H1 (cell line): ENCODE measurements around the gene OSBP2. TPM values are rescaled to one million over a fixed set of nuclear protein-coding genes. Genes with fewer than 3 reads are reported as not detected.

Source experiments
- CTCF ChIA-PET: fragments of 300-600 bp; sonication (Branson Sonifier 250); formaldehyde crosslinking; loops from one replicate; lab custom pipeline; 2021; ENCODE audit not compliant: partially characterized antibody; lab: Charles Lee
- POLR2A ChIA-PET: fragments of 300-600 bp; sonication (Branson Sonifier 250); formaldehyde crosslinking; loops from one replicate; lab custom pipeline; 2021; ENCODE audit warnings: inconsistent platforms; ENCODE audit not compliant: partially characterized antibody; lab: Charles Lee
- DNase-seq, 2 experiments: peaks; one replicate each; pipeline versions ENCODE4 v3.0.0 to v3.0.0-alpha.2; 2010 to 2022; ENCODE audit warnings: low spot score in 2 of 2, low read depth in 1 of 2, mixed read lengths in 1 of 2
- FAIRE-seq: peaks from 2 replicates; lab custom pipeline; 2011; peaks lifted over from hg19 to GRCh38; lab: Jason Lieb, UNC
- H2AFZ ChIP-seq: 2 replicates; pipeline ENCODE4 v1.8.1; 2012; ENCODE audit warnings: low read length, inconsistent platforms
- H2AK5ac ChIP-seq: 2 replicates; pipeline ENCODE4 v1.6.1; 2013; ENCODE audit warnings: low read depth, low read length
- H2BK120ac ChIP-seq: replicated peaks from 2 replicates; pipeline ENCODE3; 2013; ENCODE audit warnings: low read depth, low read length, inconsistent platforms
- H2BK12ac ChIP-seq: 2 replicates; pipeline ENCODE4 v1.6.1; 2013; ENCODE audit warnings: low read depth, low read length
- H2BK15ac ChIP-seq: 2 replicates; pipeline ENCODE4 v1.6.1; 2013; ENCODE audit warnings: low read length
- H2BK20ac ChIP-seq: 2 replicates; pipeline ENCODE4 v1.6.1; 2013; ENCODE audit warnings: low read length
- H2BK5ac ChIP-seq: 2 replicates; pipeline ENCODE4 v1.6.1; 2013; ENCODE audit warnings: low read depth, low read length
- H3K14ac ChIP-seq: 2 replicates; pipeline ENCODE4 v1.6.1; 2013; ENCODE audit warnings: inconsistent platforms; ENCODE audit not compliant: insufficient read length
- H3K18ac ChIP-seq: 2 replicates; pipeline ENCODE4 v1.6.1; 2013; ENCODE audit warnings: low read length; ENCODE audit errors: extremely low read depth
- H3K23ac ChIP-seq: 2 replicates; pipeline ENCODE4 v1.6.1; 2013; ENCODE audit warnings: inconsistent platforms; ENCODE audit not compliant: insufficient read length
- H3K23me2 ChIP-seq: 2 replicates; pipeline ENCODE4 v1.6.1; 2013; ENCODE audit warnings: low read depth, low read length
- H3K27ac ChIP-seq: 2 replicates; pipeline ENCODE4 v1.6.1; 2011; ENCODE audit warnings: low read depth, low read length, inconsistent platforms
- H3K27me3 ChIP-seq, 4 experiments: replicated peaks in 1 of 4; 1 replicate in 1 of 4; 2 replicates in 3 of 4; pipeline versions ENCODE4 v1.6.1 to v1.8.1; 2011 to 2013; ENCODE audit warnings: low read length in 3 of 4, mild to moderate bottlenecking in 3 of 4, inconsistent platforms in 2 of 4, mixed read lengths in 2 of 4, moderate library complexity in 1 of 4; ENCODE audit not compliant: control insufficient read depth in 3 of 4, insufficient read depth in 3 of 4; ENCODE audit errors: extremely low read depth in 1 of 4
- H3K36me3 ChIP-seq, 4 experiments: 2 replicates each; pipeline versions ENCODE4 v1.6.1 to v1.8.1; 2011 to 2013; ENCODE audit warnings: mild to moderate bottlenecking in 4 of 4, low read length in 3 of 4, moderate library complexity in 2 of 4, control low read depth in 1 of 4, inconsistent platforms in 1 of 4; ENCODE audit not compliant: insufficient read depth in 4 of 4, control insufficient read depth in 2 of 4
- H3K4ac ChIP-seq: replicated peaks from 2 replicates; pipeline ENCODE3; 2013; ENCODE audit warnings: low read length, low read depth, mixed read lengths, inconsistent platforms; ENCODE audit not compliant: insufficient read length
- H3K4me1 ChIP-seq, 4 experiments: replicated peaks in 1 of 4; 1 replicate in 1 of 4; 2 replicates in 3 of 4; pipeline versions ENCODE4 v1.6.1 to v1.8.1; 2011 to 2013; ENCODE audit warnings: low read length in 3 of 4, inconsistent platforms in 2 of 4, mixed read lengths in 1 of 4; ENCODE audit not compliant: insufficient read depth in 4 of 4, control insufficient read depth in 3 of 4
- H3K4me2 ChIP-seq, 2 experiments: 2 replicates each; pipeline versions ENCODE4 v1.6.1 to v1.8.1; 2011 to 2013; ENCODE audit warnings: low read depth in 2 of 2, low read length in 2 of 2, control low read depth in 1 of 2, inconsistent platforms in 1 of 2, mild to moderate bottlenecking in 1 of 2; ENCODE audit not compliant: insufficient read depth in 1 of 2
- H3K4me3 ChIP-seq, 4 experiments: fragments of 200-600, 300-600 bp in 1 of 4; sonication (generic), shearing (Covaris generic), sonication (Bioruptor Twin) in 1 of 4; 2 replicates each; pipeline versions ENCODE4 v1.5.1 to v1.8.1; 2011 to 2016; ENCODE audit warnings: low read length in 4 of 4, low read depth in 3 of 4, control low read depth in 2 of 4, inconsistent platforms in 2 of 4, mild to moderate bottlenecking in 2 of 4, mixed read lengths in 1 of 4, moderate library complexity in 1 of 4; ENCODE audit not compliant: insufficient read depth in 2 of 4; ENCODE audit errors: extremely low read depth in 1 of 4
- H3K56ac ChIP-seq: replicated peaks from 2 replicates; pipeline ENCODE3; 2013; ENCODE audit warnings: low read depth, mild to moderate bottlenecking, mixed read lengths, low read length, inconsistent platforms; ENCODE audit not compliant: insufficient read length
- H3K79me1 ChIP-seq: 2 replicates; pipeline ENCODE4 v1.6.1; 2013; ENCODE audit warnings: low read depth, low read length, control low read depth
- H3K79me2 ChIP-seq, 2 experiments: 2 replicates each; pipeline versions ENCODE4 v1.6.1 to v1.8.1; 2012 to 2013; ENCODE audit warnings: low read length in 2 of 2, mild to moderate bottlenecking in 2 of 2, inconsistent platforms in 1 of 2; ENCODE audit not compliant: insufficient read depth in 2 of 2, control insufficient read depth in 1 of 2
- H3K9ac ChIP-seq, 4 experiments: replicated peaks in 1 of 4; 1 replicate in 1 of 4; 2 replicates in 3 of 4; pipeline versions ENCODE4 v1.6.1 to v1.8.1; 2011 to 2013; ENCODE audit warnings: low read depth in 3 of 4, low read length in 3 of 4, control low read depth in 2 of 4, mild to moderate bottlenecking in 2 of 4, moderate library complexity in 2 of 4, inconsistent platforms in 1 of 4; ENCODE audit errors: extremely low read depth in 1 of 4
- H3K9me3 ChIP-seq, 2 experiments: 2 replicates each; pipeline versions ENCODE4 v1.6.1 to v1.8.1; 2012 to 2013; ENCODE audit warnings: mild to moderate bottlenecking in 2 of 2, moderate library complexity in 2 of 2, control low read depth in 1 of 2, inconsistent platforms in 1 of 2, low read depth in 1 of 2, low read length in 1 of 2, mixed read lengths in 1 of 2; ENCODE audit not compliant: insufficient read depth in 2 of 2
- H4K20me1 ChIP-seq, 2 experiments: replicated peaks in 1 of 2; 2 replicates each; pipeline versions ENCODE3 to v1.8.1; 2011 to 2013; ENCODE audit warnings: inconsistent platforms in 2 of 2, low read length in 2 of 2, mild to moderate bottlenecking in 1 of 2; ENCODE audit not compliant: insufficient read depth in 2 of 2, control insufficient read depth in 1 of 2
- H4K5ac ChIP-seq: 2 replicates; pipeline ENCODE4 v1.6.1; 2013; ENCODE audit warnings: low read length, low read depth, mixed read lengths, inconsistent platforms; ENCODE audit not compliant: insufficient read length
- H4K8ac ChIP-seq: 2 replicates; pipeline ENCODE4 v1.8.0; 2013; ENCODE audit warnings: mild to moderate bottlenecking, moderate library complexity, low read length, inconsistent platforms; ENCODE audit not compliant: insufficient read depth; ENCODE audit errors: extremely low read depth
- H4K91ac ChIP-seq: replicated peaks from 2 replicates; pipeline ENCODE3; 2013; ENCODE audit warnings: low read length, mixed read lengths, inconsistent platforms; ENCODE audit not compliant: insufficient read length
- BACH1 ChIP-seq: IDR thresholded peaks from 2 replicates; pipeline ENCODE4 v1.6.1; 2012; ENCODE audit warnings: low read length, improper control_type of control experiment
- CBX8 ChIP-seq: fragments of 300-800, 300-1000 bp; sonication (generic); IDR thresholded peaks from 2 replicates; pipeline ENCODE4 v1.7.1; 2016; ENCODE audit warnings: low read depth, low read length, borderline replicate concordance
- CTBP2 ChIP-seq: IDR thresholded peaks from 2 replicates; pipeline ENCODE4 v1.7.0; 2011; ENCODE audit warnings: borderline replicate concordance, mild to moderate bottlenecking, moderate library complexity, mixed read lengths, low read length; ENCODE audit not compliant: insufficient read depth, insufficient read length
- JUN ChIP-seq: IDR thresholded peaks from 2 replicates; pipeline ENCODE4 v1.6.1; 2011; ENCODE audit warnings: low read depth, mild to moderate bottlenecking, improper control_type of control experiment, low read length
- KDM4A ChIP-seq: IDR thresholded peaks from one replicate; pipeline ENCODE4 v1.7.1; 2012; ENCODE audit warnings: low read depth, mild to moderate bottlenecking, moderate library complexity, low read length, inconsistent platforms; ENCODE audit not compliant: severe bottlenecking
- MAX ChIP-seq: IDR thresholded peaks from 2 replicates; pipeline ENCODE4 v1.6.1; 2012; ENCODE audit warnings: inconsistent platforms
- POLR2A ChIP-seq, 2 experiments: IDR thresholded peaks; 1 replicate in 1 of 2; 2 replicates in 1 of 2; pipeline ENCODE4 v1.6.1; 2011; ENCODE audit warnings: low read depth in 2 of 2, low read length in 2 of 2, mild to moderate bottlenecking in 2 of 2; ENCODE audit errors: control extremely low read depth in 1 of 2
- POLR2AphosphoS5 ChIP-seq: IDR thresholded peaks from 2 replicates; pipeline ENCODE4 v1.6.1; 2011; ENCODE audit warnings: low read depth, low read length
- WGBS, 2 experiments: shearing (Covaris generic) in 1 of 2; methylation state at CpG; one replicate each; pipeline versions ENCODE4 v1.1.6 to v1.1.7; 2013 to 2015; ENCODE audit warnings: low lambda C conversion rate in 2 of 2, mixed read lengths in 2 of 2, inconsistent platforms in 1 of 2, low coverage in 1 of 2, missing lambda C conversion rate in 1 of 2; ENCODE audit not compliant: insufficient replicate concordance in 2 of 2, insufficient coverage in 1 of 2, insufficient read length in 1 of 2; ENCODE audit errors: extremely low coverage in 1 of 2, missing lambda C conversion rate in 1 of 2; 5-methylcytosine and 5-hydroxymethylcytosine counted together
- polyA plus RNA-seq, 7 experiments: library from polyadenylated mRNA; depleted of rRNA in 3 of 7; stranded (reverse) in 5 of 7; unstranded in 2 of 7; fragments of >200 nt in 5 of 7; fragments of 200-250 nt in 2 of 7; gene quantifications; 1 replicate in 5 of 7; 2 replicates in 1 of 7; 4 replicates in 1 of 7; pipeline versions ENCODE4 v1.2.1 to v1.2.3, GENCODE V29; 2011 to 2013; ENCODE audit warnings: missing spikeins in 2 of 7, mixed read lengths in 2 of 7
- total RNA-seq: library from RNA; stranded (reverse); fragmentation: NEBNext Ultra II Directional; extraction: Animal tissue kit (Norgen Biotek cat#: 25700); gene quantifications from 2 replicates; pipeline ENCODE4 v1.2.1, GENCODE V29; 2021

OSBP2 gene
- total and polyA plus RNA-seq, 2 of the 8 experiments (the other 6 are each of a cell fraction or from before 2014, with no cell fraction given) = 3.4 to 3.7 TPM

GRCh38 chr22:30869667-30870395 lies 175.2 kb downstream of the OSBP2 start:
- H4K20me1 ChIP-seq = peaks cover 0 to under 1% of the 10 kb centered on the region in 2 experiments
- H3K4ac ChIP-seq = no peak overlapping the region
- POLR2A ChIA-PET = interaction anchor here (0.6 kb wide), 1 partner anchor 17 kb away, joined by 3 read pairs; no protein-coding TSS in a partner anchor
- no peak overlapping the region for H2BK12ac ChIP-seq
- no peak overlapping the region for H2AK5ac ChIP-seq
- H3K27ac ChIP-seq = no peak overlapping the region
- H4K8ac ChIP-seq = no peak overlapping the region
- no peak overlapping the region for H3K18ac ChIP-seq
- no peak overlapping the region for H3K9ac ChIP-seq
- no peak overlapping the region for H3K4me2 ChIP-seq
- H3K79me1 ChIP-seq = no peaks in the 10 kb centered on the region
- no peak overlapping the region for H2AFZ ChIP-seq
- CTCF ChIA-PET = interaction anchor here (0.5 to 10.8 kb wide), 4 partner anchors 21 to 257 kb away, joined by 3 to 73 read pairs (median 6); no protein-coding TSS in a partner anchor
- H3K4me1 ChIP-seq = peaks cover 0 to 2% (median 0%) of the 10 kb centered on the region in 4 experiments; a peak in 1 of 7 replicates
- H3K9me3 ChIP-seq = no peaks in the 10 kb centered on the region
- H3K56ac ChIP-seq = no peak overlapping the region
- H3K14ac ChIP-seq = no peak overlapping the region
- no peaks in the 10 kb centered on the region for H3K79me2 ChIP-seq
- no peak overlapping the region for H3K4me3 ChIP-seq
- 92% methylated on average over 8 of the region's 15 CpGs; no CpG with 5 or more reads in 1 of the 2 experiments for WGBS, 2 experiments
- no peak overlapping the region for H3K23ac ChIP-seq
- H2BK120ac ChIP-seq = no peak overlapping the region
- H2BK20ac ChIP-seq = no peak overlapping the region
- no peak overlapping the region for H2BK15ac ChIP-seq
- H3K27me3 ChIP-seq = no peaks in the 10 kb centered on the region
- H4K5ac ChIP-seq = no peak overlapping the region
- no peaks in the 10 kb centered on the region for H3K23me2 ChIP-seq
- H3K36me3 ChIP-seq = no peaks in the 10 kb centered on the region
- no peak for TF ChIP-seq CTBP2
- TF ChIP-seq MAX = no peak
- TF ChIP-seq KDM4A = no peak
- no peak for TF ChIP-seq JUN
- no peak for TF ChIP-seq CBX8
- TF ChIP-seq BACH1 = no peak
- TF ChIP-seq POLR2AphosphoS5 = no peak
- no peak for TF ChIP-seq POLR2A (IDR thresholded peaks at IDR 0.05; ENCODE audit: control extremely low read depth in 1 of 2, low read depth in 2 of 2, low read length in 2 of 2)
- H2BK5ac ChIP-seq = no peak overlapping the region; the same call in 1 of the 2 replicates
- FAIRE-seq = no peak
- H4K91ac ChIP-seq = no peak overlapping the region
- no peak for DNase-seq
